GM12801 (cell line): Measurements from ENCODE around the gene ACADVL.

Experiments
- TF ChIP-seq, protein P1 (sequence below): IDR thresholded peaks from one replicate; pipeline ENCODE4 v1.5.1; 2011; ENCODE audit warnings: control low read depth; ENCODE audit not compliant: insufficient read length; ENCODE audit errors: extremely low read depth

Gene ACADVL

DNA sequence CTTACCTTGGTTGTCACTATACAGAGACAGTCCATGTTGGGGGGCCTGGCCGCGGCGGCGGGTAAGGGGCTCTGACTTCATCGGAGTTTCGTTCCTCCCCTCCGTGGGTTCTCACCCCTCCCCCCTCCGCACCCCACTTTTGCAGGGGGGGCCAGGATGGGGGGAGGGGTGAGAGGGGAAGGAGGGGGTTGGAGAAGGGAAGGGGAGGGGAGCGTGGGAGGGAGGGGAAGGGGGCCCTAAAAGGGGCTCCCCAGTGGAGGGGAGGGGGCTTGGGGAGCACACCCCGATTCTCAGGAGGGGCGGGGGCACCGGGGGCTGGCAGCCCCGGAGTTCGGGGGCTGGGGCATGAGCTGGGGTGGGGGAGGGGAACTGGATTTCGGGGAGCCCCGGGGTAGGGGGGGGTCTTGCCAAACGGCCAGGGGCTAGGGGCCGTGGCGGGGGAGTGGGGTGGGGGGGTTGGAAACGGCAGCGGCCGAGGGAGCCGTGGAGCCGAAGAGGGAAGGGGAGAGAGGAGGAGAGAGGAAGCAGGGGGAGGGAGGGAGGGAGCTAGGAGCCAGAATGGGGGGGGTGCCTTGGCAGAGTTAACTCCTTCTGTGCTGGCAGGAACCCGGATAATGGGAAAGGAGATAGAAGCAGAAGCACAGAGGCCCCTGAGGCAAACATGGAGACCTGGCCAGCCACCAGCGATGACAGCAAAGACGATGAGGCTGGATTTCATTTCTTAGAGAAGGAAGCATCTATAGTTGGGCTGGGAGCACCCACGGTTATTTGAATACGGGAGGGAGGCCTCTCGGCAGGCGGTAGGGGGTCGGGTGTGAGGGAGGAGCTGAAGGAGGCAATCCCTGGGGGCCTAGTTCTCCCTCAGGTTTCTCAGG, 2.4 kb upstream of the ACADVL start:
- TF ChIP-seq, protein P1, sequence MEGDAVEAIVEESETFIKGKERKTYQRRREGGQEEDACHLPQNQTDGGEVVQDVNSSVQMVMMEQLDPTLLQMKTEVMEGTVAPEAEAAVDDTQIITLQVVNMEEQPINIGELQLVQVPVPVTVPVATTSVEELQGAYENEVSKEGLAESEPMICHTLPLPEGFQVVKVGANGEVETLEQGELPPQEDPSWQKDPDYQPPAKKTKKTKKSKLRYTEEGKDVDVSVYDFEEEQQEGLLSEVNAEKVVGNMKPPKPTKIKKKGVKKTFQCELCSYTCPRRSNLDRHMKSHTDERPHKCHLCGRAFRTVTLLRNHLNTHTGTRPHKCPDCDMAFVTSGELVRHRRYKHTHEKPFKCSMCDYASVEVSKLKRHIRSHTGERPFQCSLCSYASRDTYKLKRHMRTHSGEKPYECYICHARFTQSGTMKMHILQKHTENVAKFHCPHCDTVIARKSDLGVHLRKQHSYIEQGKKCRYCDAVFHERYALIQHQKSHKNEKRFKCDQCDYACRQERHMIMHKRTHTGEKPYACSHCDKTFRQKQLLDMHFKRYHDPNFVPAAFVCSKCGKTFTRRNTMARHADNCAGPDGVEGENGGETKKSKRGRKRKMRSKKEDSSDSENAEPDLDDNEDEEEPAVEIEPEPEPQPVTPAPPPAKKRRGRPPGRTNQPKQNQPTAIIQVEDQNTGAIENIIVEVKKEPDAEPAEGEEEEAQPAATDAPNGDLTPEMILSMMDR: no peak

DNA sequence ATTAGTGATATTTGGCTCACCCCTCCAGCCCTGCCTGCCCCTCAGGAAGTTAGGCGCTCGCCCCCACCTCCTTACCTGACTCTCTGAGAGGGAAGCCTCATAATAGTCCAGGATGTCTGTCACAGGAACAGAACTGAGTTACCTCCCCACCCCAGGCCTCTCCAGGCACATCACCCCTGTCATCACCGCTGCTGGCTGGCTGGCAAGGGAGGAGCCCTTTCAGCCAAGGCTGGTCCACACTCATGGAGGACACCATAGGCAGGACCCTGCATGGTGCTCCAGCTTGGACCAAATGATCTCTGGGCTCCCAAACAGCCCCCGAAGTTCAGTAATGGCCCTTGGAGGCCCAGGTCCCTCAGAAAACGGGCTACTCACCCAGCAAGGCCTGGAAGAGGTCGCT, 1.6 kb upstream of the ACADVL start:
- TF ChIP-seq, protein P1: no peak

DNA sequence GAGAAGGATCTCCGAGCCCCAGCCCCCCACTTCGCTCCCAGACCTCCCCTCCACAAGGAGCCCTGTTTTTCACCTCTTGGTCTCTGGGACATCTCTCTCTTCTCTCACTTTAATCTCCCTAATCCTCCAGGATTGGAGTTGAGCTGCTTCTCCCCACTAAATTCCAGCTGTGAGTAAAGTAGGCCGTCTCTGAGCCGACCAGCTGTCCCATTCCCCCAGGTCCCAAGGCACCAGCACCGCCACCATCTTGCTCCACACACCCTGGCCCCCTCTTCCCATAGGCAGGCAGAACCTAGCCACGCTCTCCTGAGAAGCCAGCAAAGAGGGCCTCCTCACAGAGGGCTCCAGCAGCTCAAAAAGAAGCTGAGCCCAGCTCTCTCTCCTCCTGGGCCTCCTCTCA, 980 bp upstream of the ACADVL start:
- TF ChIP-seq, protein P1: no peak

DNA sequence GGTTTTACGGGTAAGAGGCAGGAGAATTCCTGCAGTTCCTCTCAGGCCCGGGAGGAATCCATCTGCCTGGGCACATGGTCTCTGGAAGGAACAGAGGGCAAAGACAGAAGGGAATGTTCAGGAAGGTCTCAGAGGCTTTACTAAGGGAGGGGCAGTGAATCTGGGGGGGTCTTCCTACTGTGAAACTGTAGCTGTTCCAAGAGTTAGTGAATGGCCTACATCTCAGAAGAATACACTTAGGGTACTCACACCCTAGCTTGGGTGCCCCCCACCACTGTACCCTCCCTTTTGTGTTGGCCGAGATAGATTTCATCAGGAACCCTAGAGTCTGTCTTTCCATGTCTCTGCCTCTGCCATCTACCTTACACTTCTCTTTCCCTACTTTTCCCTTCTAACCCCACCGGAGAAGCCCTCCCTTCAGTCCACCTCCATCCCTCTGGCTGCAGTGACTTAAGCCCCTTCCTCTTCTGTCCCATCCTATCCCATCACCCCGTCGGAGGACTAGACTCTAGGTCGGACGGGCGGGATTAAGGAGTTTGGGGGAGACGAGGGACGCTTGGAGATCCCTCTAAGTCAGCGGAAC, 418 bp upstream of the ACADVL start:
- TF ChIP-seq, protein P1: no peak

DNA sequence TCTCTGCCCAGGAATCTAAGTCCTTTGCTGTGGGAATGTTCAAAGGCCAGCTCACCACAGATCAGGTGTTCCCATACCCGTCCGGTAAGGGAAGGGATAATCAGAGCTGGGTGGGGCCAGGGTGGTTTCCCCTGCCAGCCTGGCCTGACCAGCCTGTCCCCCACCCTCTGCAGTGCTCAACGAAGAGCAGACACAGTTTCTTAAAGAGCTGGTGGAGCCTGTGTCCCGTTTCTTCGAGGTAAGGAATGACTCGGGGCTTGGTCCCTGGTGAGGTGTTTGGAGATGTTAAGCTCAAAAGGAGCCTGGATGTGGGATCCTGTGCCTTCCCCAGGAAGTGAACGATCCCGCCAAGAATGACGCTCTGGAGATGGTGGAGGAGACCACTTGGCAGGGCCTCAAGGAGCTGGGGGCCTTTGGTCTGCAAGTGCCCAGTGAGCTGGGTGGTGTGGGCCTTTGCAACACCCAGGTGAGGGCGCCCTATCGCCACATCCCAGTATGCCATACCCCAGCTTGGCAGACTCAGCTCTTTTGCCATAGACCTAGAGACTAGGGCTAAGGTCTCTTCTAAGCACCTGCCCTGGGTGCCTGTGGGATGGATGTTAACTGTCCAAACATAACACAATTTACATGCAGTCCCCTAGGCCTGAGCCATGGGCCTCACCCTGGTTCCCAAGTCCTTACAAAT, 997 bp downstream of the ACADVL start:
- TF ChIP-seq, protein P1: no peak

DNA sequence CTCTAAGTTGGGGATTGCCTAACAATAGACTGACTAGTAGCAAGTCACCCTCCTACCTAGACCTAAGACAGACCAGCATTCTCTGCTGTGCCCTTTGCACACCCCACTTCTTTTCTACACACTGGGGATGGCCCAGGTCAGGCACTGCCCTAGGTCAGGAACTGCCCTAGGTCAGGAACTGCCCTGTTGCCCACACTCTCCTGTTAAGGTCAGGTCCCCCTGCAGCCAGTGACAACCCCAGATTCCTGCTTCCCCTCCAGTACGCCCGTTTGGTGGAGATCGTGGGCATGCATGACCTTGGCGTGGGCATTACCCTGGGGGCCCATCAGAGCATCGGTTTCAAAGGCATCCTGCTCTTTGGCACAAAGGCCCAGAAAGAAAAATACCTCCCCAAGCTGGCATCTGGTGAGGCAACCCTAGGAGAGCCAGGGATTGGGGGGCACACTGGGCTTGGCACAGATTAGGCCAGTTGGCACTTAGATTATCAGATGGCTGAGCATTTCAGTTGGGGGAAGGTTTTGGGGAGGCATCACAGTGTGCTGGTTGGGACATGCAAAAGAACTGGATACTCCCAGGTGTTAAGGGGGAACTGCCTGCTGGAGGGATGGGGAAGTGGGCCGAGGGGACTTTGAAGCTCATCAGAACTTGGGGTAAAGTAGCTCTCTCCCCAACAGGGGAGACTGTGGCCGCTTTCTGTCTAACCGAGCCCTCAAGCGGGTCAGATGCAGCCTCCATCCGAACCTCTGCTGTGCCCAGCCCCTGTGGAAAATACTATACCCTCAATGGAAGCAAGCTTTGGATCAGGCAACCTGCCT, 1.7 kb downstream of the ACADVL start:
- TF ChIP-seq, protein P1: no peak
